Adrenal gland (tissue), 5 donors: ENCODE measurements around the gene HJURP.

Experiments used
- POLR2A ChIP-seq, 2 donors: fragments of 450-650 bp; IDR thresholded peaks; one replicate each; pipeline ENCODE4 v1.6.1; 2017; ENCODE audit warnings: antibody characterized with exemption in 2 of 2, mild to moderate bottlenecking in 2 of 2, moderate library complexity in 1 of 2
- TF ChIP-seq, protein P1 (sequence below), 6 experiments: fragments of 450-650 bp in 4 of 6; fragments of 200-600 bp in 2 of 6; sonication (generic) in 1 of 6; IDR thresholded peaks; 1 replicate in 5 of 6; 2 replicates in 1 of 6; pipeline versions ENCODE4 v1.5.1 to v1.8.0; 2016 to 2021; ENCODE audit warnings: antibody characterized with exemption in 6 of 6, mild to moderate bottlenecking in 2 of 6, moderate library complexity in 1 of 6
- donor health status: DM: no; HTN: no; CAD: no.

DNA sequence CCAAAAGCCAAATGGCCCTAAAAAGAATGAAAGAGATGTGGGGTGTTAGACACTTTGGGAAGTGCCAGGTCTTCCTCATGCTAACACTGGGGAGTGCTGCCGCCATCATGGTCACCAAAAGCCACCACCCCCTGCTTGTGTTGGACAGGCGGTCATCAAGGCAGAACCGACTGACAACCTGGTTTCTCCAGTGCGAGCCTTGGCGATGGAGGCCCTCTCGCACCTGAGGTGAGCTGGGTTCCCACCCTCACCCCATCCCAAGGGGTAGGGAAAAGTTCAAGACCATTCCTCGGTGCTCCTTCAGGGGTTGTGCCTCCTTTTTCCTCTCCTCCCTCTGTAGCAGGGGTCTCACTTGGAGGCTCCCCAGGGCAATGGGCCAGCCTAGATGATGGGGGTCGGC lies 42.6 kb downstream of the HJURP start:
- TF ChIP-seq, protein P1, sequence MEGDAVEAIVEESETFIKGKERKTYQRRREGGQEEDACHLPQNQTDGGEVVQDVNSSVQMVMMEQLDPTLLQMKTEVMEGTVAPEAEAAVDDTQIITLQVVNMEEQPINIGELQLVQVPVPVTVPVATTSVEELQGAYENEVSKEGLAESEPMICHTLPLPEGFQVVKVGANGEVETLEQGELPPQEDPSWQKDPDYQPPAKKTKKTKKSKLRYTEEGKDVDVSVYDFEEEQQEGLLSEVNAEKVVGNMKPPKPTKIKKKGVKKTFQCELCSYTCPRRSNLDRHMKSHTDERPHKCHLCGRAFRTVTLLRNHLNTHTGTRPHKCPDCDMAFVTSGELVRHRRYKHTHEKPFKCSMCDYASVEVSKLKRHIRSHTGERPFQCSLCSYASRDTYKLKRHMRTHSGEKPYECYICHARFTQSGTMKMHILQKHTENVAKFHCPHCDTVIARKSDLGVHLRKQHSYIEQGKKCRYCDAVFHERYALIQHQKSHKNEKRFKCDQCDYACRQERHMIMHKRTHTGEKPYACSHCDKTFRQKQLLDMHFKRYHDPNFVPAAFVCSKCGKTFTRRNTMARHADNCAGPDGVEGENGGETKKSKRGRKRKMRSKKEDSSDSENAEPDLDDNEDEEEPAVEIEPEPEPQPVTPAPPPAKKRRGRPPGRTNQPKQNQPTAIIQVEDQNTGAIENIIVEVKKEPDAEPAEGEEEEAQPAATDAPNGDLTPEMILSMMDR (IDR thresholded peaks at IDR 0.05): no peak
- TF ChIP-seq POLR2A (IDR thresholded peaks at IDR 0.05): no peak
